ENCODE results near the gene STAMBPL1. TPM values are rescaled to one million over a fixed set of nuclear protein-coding genes. Genes with fewer than 3 reads are reported as not detected.
"Not testable (repeated sequence)": the region's sequence is repeated elsewhere in the genome, so short reads cannot be mapped to it uniquely, and the experiment has no call there.

Gene STAMBPL1
- total RNA-seq, 1 experiment from 2014 or later = 9.4 TPM

GRCh38 chr10:88881922-88882645, 2.0 kb downstream of the STAMBPL1 start:
- no TSS peak for BruUV-seq (replicated peaks)
- Mint-ChIP-seq H3K9me3 (ENCODE audit: low read depth, unreplicated experiment) (no peaks in the 10 kb centered on the region), H3K27ac (ENCODE audit: unreplicated experiment) (peak overlapping the region; percentile 69), H3K36me3 (ENCODE audit: insufficient read depth, unreplicated experiment) (peaks cover 21% of the 10 kb centered on the region), H3K4me3 (ENCODE audit: low read depth, unreplicated experiment) (peak overlapping the region; percentile 92), H3K4me1 (ENCODE audit: low read depth, unreplicated experiment) (peaks cover 15% of the 10 kb centered on the region), H3K27me3 (ENCODE audit: unreplicated experiment) (no peaks in the 10 kb centered on the region)
- intact Hi-C loops (cut with micrococcal nuclease; ENCODE audit: unreplicated experiment) = loop anchor here (5.0 kb wide), 1 partner anchor 45 kb away; no protein-coding TSS in a partner anchor
- CTCF ChIA-PET = no interaction called here
- no peak for DNase-seq
- TF ChIP-seq CTCF (IDR thresholded peaks at IDR 0.05; ENCODE audit: unreplicated experiment) = no peak

GRCh38 chr10:88882646-88883447, 2.8 kb downstream of the STAMBPL1 start:
- Mint-ChIP-seq H3K36me3 (ENCODE audit: insufficient read depth, unreplicated experiment) (peaks cover 21% of the 10 kb centered on the region), H3K27ac (ENCODE audit: unreplicated experiment) (peak overlapping the region; percentile 69), H3K4me1 (ENCODE audit: low read depth, unreplicated experiment) (peaks cover 18% of the 10 kb centered on the region), H3K4me3 (ENCODE audit: low read depth, unreplicated experiment) (peak overlapping the region; percentile 92)
- DNase-seq; CTCF ChIA-PET; BruUV-seq (replicated peaks); H3K9me3 Mint-ChIP-seq (ENCODE audit: low read depth, unreplicated experiment); H3K27me3 Mint-ChIP-seq (ENCODE audit: unreplicated experiment): not testable (repeated sequence)
- intact Hi-C loops (cut with micrococcal nuclease; ENCODE audit: unreplicated experiment) = loop anchor here (5.0 kb wide), 1 partner anchor 46 kb away; no protein-coding TSS in a partner anchor

- BruUV-seq (replicated peaks) = no TSS peak
Measured at GRCh38 chr10:88883448-88883809, 3.4 kb downstream of the STAMBPL1 start.

GRCh38 chr10:88886557-88886956, 6.5 kb downstream of the STAMBPL1 start:
- CTCF ChIA-PET = no interaction called here
- intact Hi-C loops (cut with micrococcal nuclease; ENCODE audit: unreplicated experiment) = no loop called here
- no peak for TF ChIP-seq CTCF (IDR thresholded peaks at IDR 0.05; ENCODE audit: unreplicated experiment)
- H3K4me1 Mint-ChIP-seq (ENCODE audit: low read depth, unreplicated experiment) = peaks cover 35% of the 10 kb centered on the region
- no peak for DNase-seq
- no peaks in the 10 kb centered on the region for H3K9me3 Mint-ChIP-seq (ENCODE audit: low read depth, unreplicated experiment)
- H3K27me3 Mint-ChIP-seq (ENCODE audit: unreplicated experiment) = no peaks in the 10 kb centered on the region
- no peaks in the 10 kb centered on the region for H3K36me3 Mint-ChIP-seq (ENCODE audit: insufficient read depth, unreplicated experiment)
- H3K4me3 Mint-ChIP-seq (ENCODE audit: low read depth, unreplicated experiment) = no peak overlapping the region
- BruUV-seq (replicated peaks) = no TSS peak
- no peak overlapping the region for H3K27ac Mint-ChIP-seq (ENCODE audit: unreplicated experiment)

More at GRCh38 chr10:88883448-88883809, 3.4 kb downstream of the STAMBPL1 start:
- Mint-ChIP-seq H3K9me3 (ENCODE audit: low read depth, unreplicated experiment) (no peaks in the 10 kb centered on the region), H3K27me3 (ENCODE audit: unreplicated experiment) (no peaks in the 10 kb centered on the region), H3K36me3 (ENCODE audit: insufficient read depth, unreplicated experiment) (peaks cover 21% of the 10 kb centered on the region), H3K27ac (ENCODE audit: unreplicated experiment) (peak overlapping the region; percentile 27), H3K4me1 (ENCODE audit: low read depth, unreplicated experiment) (peaks cover 23% of the 10 kb centered on the region), H3K4me3 (ENCODE audit: low read depth, unreplicated experiment) (peak overlapping the region; percentile 92)
- DNase-seq = no peak
- no peak for TF ChIP-seq CTCF (IDR thresholded peaks at IDR 0.05; ENCODE audit: unreplicated experiment)
- CTCF ChIA-PET = no interaction called here
- intact Hi-C loops (cut with micrococcal nuclease; ENCODE audit: unreplicated experiment) = loop anchor here (5.0 kb wide), 1 partner anchor 46 kb away; no protein-coding TSS in a partner anchor
